Nephron progenitor cell (in vitro differentiated cells): ENCODE results near the gene HS3ST3B1.

Experiments used
- DNase-seq: peaks from one replicate; pipeline ENCODE4 v3.0.0; 2021
- H3K27ac Mint-ChIP-seq: 2 replicates; pipeline ENCODE4 v1.8.0; 2021; ENCODE audit warnings: mild to moderate bottlenecking, moderate library complexity, mixed read lengths
- H3K27me3 Mint-ChIP-seq: 2 replicates; pipeline ENCODE4 v1.8.0; 2021; ENCODE audit warnings: mild to moderate bottlenecking, low read depth, mixed read lengths; ENCODE audit not compliant: poor library complexity
- H3K36me3 Mint-ChIP-seq: 2 replicates; pipeline ENCODE4 v1.8.0; 2021; ENCODE audit warnings: low read depth, mixed read lengths
- H3K4me1 Mint-ChIP-seq: 2 replicates; pipeline ENCODE4 v1.8.0; 2021; ENCODE audit warnings: mixed read lengths
- H3K4me3 Mint-ChIP-seq: 2 replicates; pipeline ENCODE4 v1.8.0; 2021; ENCODE audit warnings: mild to moderate bottlenecking, moderate library complexity, mixed read lengths
- H3K9me3 Mint-ChIP-seq: 2 replicates; pipeline ENCODE4 v1.8.0; 2021; ENCODE audit warnings: mild to moderate bottlenecking, moderate library complexity, mixed read lengths
- CTCF ChIP-seq: fragments of 200-600 bp; sonication (generic); IDR thresholded peaks from 2 replicates; pipeline ENCODE4 v1.5.0; 2021; ENCODE audit warnings: antibody characterized with exemption

The HS3ST3B1 gene

DNA sequence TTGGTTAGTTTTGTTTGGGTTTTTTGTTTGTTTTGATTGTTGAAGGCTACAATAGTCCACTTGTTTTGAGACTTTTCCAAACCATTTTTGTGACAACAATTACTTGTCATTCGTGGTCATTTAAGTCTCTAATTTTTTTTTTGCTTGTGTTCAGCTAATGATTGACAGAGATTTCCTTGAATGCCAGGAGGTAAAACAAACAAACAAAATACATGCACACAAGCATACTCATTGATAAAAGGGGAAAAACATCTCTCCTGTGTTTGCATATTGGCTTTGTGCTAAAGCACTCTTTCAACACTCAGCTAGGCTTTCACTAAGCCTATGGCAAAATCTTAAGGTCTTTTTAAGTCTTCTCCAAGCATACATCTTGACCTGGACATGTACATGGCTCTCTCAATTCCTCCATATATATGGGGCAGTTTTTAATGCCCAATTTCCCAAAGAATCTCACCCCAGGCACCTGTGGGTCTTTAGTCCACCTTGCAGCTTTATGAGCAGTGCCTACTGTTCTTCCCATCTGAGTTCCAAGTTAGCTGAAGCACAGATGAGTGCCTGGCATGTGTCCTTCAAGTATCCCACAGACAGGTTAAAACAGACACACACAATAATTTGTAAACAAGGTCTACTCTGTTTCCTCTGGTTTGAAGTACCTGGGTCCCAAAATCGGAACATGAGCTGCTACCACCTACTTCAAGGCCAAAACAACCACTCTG is 24.2 kb upstream of the HS3ST3B1 start:
- Mint-ChIP-seq H3K27me3 (no peaks in the 10 kb centered on the region), H3K4me3 (no peak overlapping the region), H3K27ac (no peak overlapping the region), H3K9me3 (peaks cover 17% of the 10 kb centered on the region), H3K4me1 (no peaks in the 10 kb centered on the region), H3K36me3 (no peaks in the 10 kb centered on the region)
- DNase-seq: no peak
- TF ChIP-seq CTCF: no peak

DNA sequence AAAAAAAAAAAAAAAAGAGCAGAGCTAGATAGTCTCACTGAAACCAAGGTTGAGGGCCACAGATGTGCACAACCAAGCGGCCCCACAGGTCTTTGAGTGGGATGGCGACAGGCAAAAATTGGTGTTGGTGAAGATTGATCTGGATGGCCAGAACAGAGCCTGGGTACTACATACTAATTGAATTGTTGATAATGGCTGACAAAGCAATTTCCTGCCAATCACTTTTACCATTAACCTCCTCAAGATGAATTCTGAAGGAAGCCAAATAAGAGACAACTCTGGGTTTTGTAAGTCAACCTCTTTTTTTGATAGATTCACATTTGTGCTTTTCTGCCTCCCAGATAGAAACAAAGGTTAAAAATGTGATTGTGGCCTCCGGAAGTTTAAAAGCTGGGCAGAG is 19.4 kb upstream of the HS3ST3B1 start:
- H3K27me3 Mint-ChIP-seq: no peaks in the 10 kb centered on the region
- H3K9me3 Mint-ChIP-seq: peaks cover 3% of the 10 kb centered on the region
- H3K4me1 Mint-ChIP-seq: no peaks in the 10 kb centered on the region
- H3K27ac Mint-ChIP-seq: no peak overlapping the region
- no peak overlapping the region for H3K4me3 Mint-ChIP-seq
- TF ChIP-seq CTCF: no peak
- H3K36me3 Mint-ChIP-seq: no peaks in the 10 kb centered on the region
- DNase-seq: no peak

DNA sequence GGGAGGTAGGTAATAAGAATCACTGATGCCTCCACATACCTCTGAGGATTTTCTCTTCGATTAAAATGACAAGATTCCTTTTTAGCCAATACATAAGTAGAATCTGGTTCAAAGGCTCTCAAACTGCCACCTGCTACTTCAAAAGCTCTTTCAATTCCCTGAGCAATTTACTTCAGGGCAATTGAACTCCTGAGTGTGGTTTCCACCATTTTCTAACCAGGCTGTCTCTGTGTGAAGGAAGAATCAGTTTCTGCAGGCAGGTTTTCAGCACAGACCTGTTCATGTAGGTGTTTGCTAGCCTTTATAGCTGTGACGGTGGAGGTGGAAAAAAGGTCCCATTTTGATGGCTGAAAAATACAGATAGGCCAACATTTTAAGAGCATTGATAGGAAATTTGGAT is 18.2 kb upstream of the HS3ST3B1 start:
- Mint-ChIP-seq H3K27me3 (no peaks in the 10 kb centered on the region), H3K4me1 (no peaks in the 10 kb centered on the region), H3K4me3 (no peak overlapping the region), H3K9me3 (peaks cover 3% of the 10 kb centered on the region), H3K27ac (no peak overlapping the region), H3K36me3 (no peaks in the 10 kb centered on the region)
- no peak for TF ChIP-seq CTCF
- DNase-seq: no peak

DNA sequence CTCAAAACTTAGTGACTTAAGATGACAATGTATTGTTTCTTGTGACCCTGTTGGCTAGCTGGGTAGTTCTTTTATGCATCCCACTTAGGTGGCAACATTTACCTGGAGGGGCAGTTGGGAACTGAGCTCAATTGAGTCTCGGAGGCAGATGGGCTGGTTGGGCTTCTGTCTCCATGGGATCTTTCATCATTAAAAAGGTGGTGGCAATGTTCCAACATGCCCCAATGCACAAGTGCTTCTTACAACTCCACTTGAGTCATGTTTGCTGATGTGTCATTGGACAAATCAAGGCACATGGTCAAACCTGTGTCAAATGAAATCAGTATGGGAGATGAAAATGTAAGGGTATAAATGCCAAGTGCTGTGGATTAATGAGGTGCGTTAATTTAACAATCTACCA is 11.7 kb upstream of the HS3ST3B1 start:
- Mint-ChIP-seq H3K4me3 (no peak overlapping the region), H3K27me3 (peaks cover 8% of the 10 kb centered on the region), H3K9me3 (peaks cover 27% of the 10 kb centered on the region), H3K27ac (no peak overlapping the region), H3K4me1 (no peaks in the 10 kb centered on the region), H3K36me3 (no peaks in the 10 kb centered on the region)
- TF ChIP-seq CTCF: no peak
- no peak for DNase-seq

DNA sequence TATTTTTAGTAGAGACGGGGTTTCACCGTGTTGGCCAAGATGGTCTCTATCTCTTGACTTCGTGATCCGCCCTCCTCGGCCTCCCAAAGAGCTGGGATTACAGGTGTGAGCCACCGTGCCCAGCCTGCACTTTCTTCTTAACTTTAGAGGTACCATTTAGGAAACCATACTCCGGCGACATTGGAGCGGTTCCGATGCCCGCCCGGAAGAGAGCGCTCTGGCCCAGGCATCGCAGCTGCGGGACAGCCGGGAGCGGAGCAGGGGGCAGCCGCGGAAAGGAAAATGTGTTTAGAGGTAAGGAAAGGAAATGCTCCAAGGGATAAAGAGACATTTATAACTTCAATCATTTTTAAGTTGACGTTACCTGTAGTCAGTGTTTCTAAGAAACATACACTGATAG is 6.0 kb upstream of the HS3ST3B1 start:
- peaks cover 62% of the 10 kb centered on the region for H3K27me3 Mint-ChIP-seq
- TF ChIP-seq CTCF: no peak
- H3K4me1 Mint-ChIP-seq: peaks cover 37% of the 10 kb centered on the region
- peaks cover 19% of the 10 kb centered on the region for H3K9me3 Mint-ChIP-seq
- DNase-seq: no peak
- no peaks in the 10 kb centered on the region for H3K36me3 Mint-ChIP-seq
- no peak overlapping the region for H3K27ac Mint-ChIP-seq
- no peak overlapping the region for H3K4me3 Mint-ChIP-seq

DNA sequence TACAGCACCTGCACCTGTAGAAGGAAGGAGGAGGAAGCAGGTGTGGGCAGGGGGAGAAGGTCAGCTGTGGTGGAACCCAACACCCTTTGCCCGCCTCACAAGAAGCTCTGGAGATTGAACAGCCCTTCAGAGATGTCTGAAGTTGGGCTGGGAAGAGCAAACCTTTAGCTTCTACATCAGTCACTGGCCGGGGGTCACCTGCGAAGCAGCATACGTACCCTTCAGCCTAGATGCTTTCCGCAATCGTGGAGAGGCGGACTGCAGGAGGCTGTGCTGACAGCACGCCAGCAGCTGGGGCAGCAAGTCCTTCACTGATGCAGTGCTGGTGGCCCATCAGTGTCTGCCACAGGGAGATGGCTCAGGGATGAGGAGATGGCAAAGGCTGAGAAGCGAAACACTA is 5.2 kb upstream of the HS3ST3B1 start:
- Mint-ChIP-seq H3K4me1 (peaks cover 45% of the 10 kb centered on the region), H3K4me3 (no peak overlapping the region), H3K27ac (no peak overlapping the region), H3K9me3 (peaks cover 14% of the 10 kb centered on the region), H3K36me3 (no peaks in the 10 kb centered on the region), H3K27me3 (peaks cover 70% of the 10 kb centered on the region)
- no peak for DNase-seq
- no peak for TF ChIP-seq CTCF
